ENCODE data around the gene XPO4.
"Not testable (repeated sequence)": the region's sequence is repeated elsewhere in the genome, so short reads cannot be mapped to it uniquely, and the experiment has no call there.

DNA sequence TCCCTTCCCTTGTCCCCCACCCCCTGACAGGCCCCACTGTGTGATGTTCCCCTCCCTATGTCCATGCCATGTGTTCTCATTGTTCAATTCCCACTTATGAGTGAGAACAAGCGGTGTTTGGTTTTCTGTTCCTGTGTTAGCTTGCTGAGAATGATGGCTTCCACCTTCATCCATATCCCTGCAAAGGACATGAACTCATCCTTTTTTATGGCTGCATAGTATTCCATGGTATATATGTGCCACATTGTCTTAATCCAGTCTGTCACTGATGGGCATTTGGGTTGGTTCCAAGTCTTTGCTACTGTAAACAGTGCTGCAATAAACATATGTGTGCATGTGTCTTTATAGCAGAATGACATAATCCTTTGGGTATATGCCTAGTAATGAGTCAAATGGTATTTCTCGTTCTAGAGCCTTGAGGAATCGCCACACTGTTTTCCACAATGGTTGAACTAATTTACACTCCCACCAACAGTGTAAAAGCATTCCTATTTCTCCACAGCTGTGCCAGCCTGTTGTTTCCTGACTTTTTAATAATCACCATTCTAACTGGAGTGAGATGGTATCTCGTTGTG lies 158.6 kb downstream of the XPO4 start:
- TF ChIP-seq CTCF, POLR2A (IDR thresholded peaks at IDR 0.05): not testable (repeated sequence)

Measured in breast epithelium (tissue), 3 donors.